A549 (cell line): ENCODE data around the gene ATP2A3. TPM values are rescaled to one million over a fixed set of nuclear protein-coding genes. Genes with fewer than 3 reads are reported as not detected.

Experiments used
- ATAC-seq, 2 experiments: fragments of 200-7000 bp in 1 of 2; fragments of >200 bp in 1 of 2; cut with Nextera tagmentation in 1 of 2; cut with Tn5 transposase in 1 of 2; 3 replicates each; pipeline versions ENCODE4 v1.8.0 to v1.9.1; 2018 to 2020; ENCODE audit warnings: mild to moderate bottlenecking in 1 of 2, moderate library complexity in 1 of 2
- CTCF ChIA-PET: fragments of 300-600 bp; sonication (Branson Sonifier 250); formaldehyde crosslinking; extraction: SDS; loops from one replicate; lab custom pipeline; 2021; ENCODE audit warnings: antibody characterized with exemption, inconsistent platforms; lab: Yijun Ruan, JAX
- POLR2A ChIA-PET: fragments of 350-600 bp; formaldehyde crosslinking; extraction: SDS; loops from one replicate; lab custom pipeline; 2021; ENCODE audit warnings: antibody characterized with exemption, inconsistent platforms; lab: Yijun Ruan, JAX
- DNase-seq, 2 experiments: peaks; one replicate each; pipeline versions ENCODE4 v3.0.0 to v3.0.0-alpha.2; 2011 to 2016; ENCODE audit warnings: low read depth in 1 of 2, low spot score in 1 of 2
- FAIRE-seq: peaks from 2 replicates; lab custom pipeline; 2011; peaks lifted over from hg19 to GRCh38; lab: Jason Lieb, UNC
- H3K27ac ChIP-seq, 2 experiments: fragments of >200 bp; sonication (Bioruptor Twin); formaldehyde crosslinking; 3 replicates each; pipeline ENCODE4 v1.5.1; 2016 to 2017
- H3K4me1 ChIP-seq: fragments of >200 bp; sonication (Bioruptor Twin); formaldehyde crosslinking; 3 replicates; pipeline ENCODE4 v1.6.1; 2016
- H3K4me2 ChIP-seq: fragments of >200 bp; sonication (Bioruptor Twin); formaldehyde crosslinking; 3 replicates; pipeline ENCODE4 v1.6.1; 2016
- H3K4me3 ChIP-seq: fragments of >200 bp; sonication (Bioruptor Twin); formaldehyde crosslinking; 3 replicates; pipeline ENCODE4 v1.5.1; 2016
- H3K9me3 ChIP-seq: fragments of >200 bp; sonication (Bioruptor Twin); formaldehyde crosslinking; 3 replicates; pipeline ENCODE4 v1.6.1; 2016
- BHLHE40 ChIP-seq: IDR thresholded peaks from 2 replicates; pipeline ENCODE4 v1.6.1; 2012; ENCODE audit warnings: low read depth, low read length, inconsistent platforms
- CBX8 ChIP-seq: fragments of 200-600 bp; sonication (generic); IDR thresholded peaks from 2 replicates; pipeline ENCODE4 v1.6.1; 2016
- CEBPB ChIP-seq, 2 experiments: fragments of >200 bp in 1 of 2; sonication (Bioruptor Twin) in 1 of 2; formaldehyde crosslinking in 1 of 2; IDR thresholded peaks; 2 replicates each; pipeline ENCODE4 v1.6.1; 2012 to 2016
- CHD2 ChIP-seq: fragments of 150-350 bp; IDR thresholded peaks from 2 replicates; pipeline ENCODE4 v1.6.1; 2014; ENCODE audit warnings: low read length; ENCODE audit not compliant: partially characterized antibody
- CHD4 ChIP-seq: fragments of 200-600 bp; sonication (generic); IDR thresholded peaks from 2 replicates; pipeline ENCODE4 v1.6.1; 2016; ENCODE audit warnings: antibody characterized with exemption, mild to moderate bottlenecking, borderline replicate concordance
- EHF ChIP-seq: fragments of 250-450 bp; sonication (Bioruptor Pico); IDR thresholded peaks from 2 replicates; pipeline ENCODE4 v1.5.0; 2020; ENCODE audit warnings: mild to moderate bottlenecking
- EHMT2 ChIP-seq: fragments of 200-600 bp; sonication (generic); IDR thresholded peaks from 2 replicates; pipeline ENCODE4 v1.6.1; 2016; ENCODE audit warnings: antibody characterized with exemption, low read depth, mild to moderate bottlenecking, moderate library complexity
- FOSB ChIP-seq: fragments of 250-450 bp; sonication (Bioruptor Pico); IDR thresholded peaks from 2 replicates; pipeline ENCODE4 v1.5.0; 2020; ENCODE audit warnings: mild to moderate bottlenecking, moderate library complexity
- FOSL2 ChIP-seq, 2 experiments: fragments of 450-650 bp in 1 of 2; fragments of >200 bp in 1 of 2; sonication (Bioruptor Twin) in 1 of 2; formaldehyde crosslinking; IDR thresholded peaks; 2 replicates each; pipeline versions ENCODE4 v1.5.0 to v1.6.1; 2016 to 2020; ENCODE audit warnings: mild to moderate bottlenecking in 1 of 2, moderate library complexity in 1 of 2
- FOXS1 ChIP-seq: fragments of 250-450 bp; sonication (Bioruptor Pico); IDR thresholded peaks from 2 replicates; pipeline ENCODE4 v1.5.0; 2020; ENCODE audit warnings: mild to moderate bottlenecking, moderate library complexity
- HEYL ChIP-seq: fragments of 250-450 bp; sonication (Bioruptor Pico); IDR thresholded peaks from 2 replicates; pipeline ENCODE4 v1.8.0; 2021; ENCODE audit warnings: mild to moderate bottlenecking, moderate library complexity
- HOXA7 ChIP-seq: fragments of 250-450 bp; sonication (Bioruptor Pico); IDR thresholded peaks from 2 replicates; pipeline ENCODE4 v1.5.0; 2020; ENCODE audit warnings: mild to moderate bottlenecking, moderate library complexity
- HOXB13 ChIP-seq: fragments of 250-450 bp; sonication (Bioruptor Pico); IDR thresholded peaks from 2 replicates; pipeline ENCODE4 v1.5.0; 2020; ENCODE audit warnings: low read depth, mild to moderate bottlenecking, moderate library complexity
- JUN ChIP-seq, 2 experiments: fragments of >200 bp; sonication (Bioruptor Twin); formaldehyde crosslinking; IDR thresholded peaks; 2 replicates in 1 of 2; 3 replicates in 1 of 2; pipeline ENCODE4 v1.6.1; 2016 to 2017
- JUNB ChIP-seq: fragments of >200 bp; sonication (Bioruptor Twin); formaldehyde crosslinking; IDR thresholded peaks from 2 replicates; pipeline ENCODE4 v1.6.1; 2016
- KDM5A ChIP-seq: fragments of 200-600 bp; sonication (generic); IDR thresholded peaks from 2 replicates; pipeline ENCODE4 v1.6.1; 2016; ENCODE audit warnings: antibody characterized with exemption, mild to moderate bottlenecking
- MAFK ChIP-seq: fragments of 450-650 bp; IDR thresholded peaks from 2 replicates; pipeline ENCODE4 v1.6.1; 2014; ENCODE audit not compliant: partially characterized antibody
- NFE2L2 ChIP-seq: fragments of 150-350 bp; conservative IDR thresholded peaks from 2 replicates; pipeline ENCODE4 v1.6.1; 2014; ENCODE audit warnings: low read length
- NR3C1 ChIP-seq: fragments of >200 bp; sonication (Bioruptor Twin); formaldehyde crosslinking; IDR thresholded peaks from 3 replicates; pipeline ENCODE4 v1.6.1; 2017
- PHF8 ChIP-seq: fragments of 200-600 bp; sonication (generic); IDR thresholded peaks from 2 replicates; pipeline ENCODE4 v1.6.1; 2016; ENCODE audit warnings: low read depth, mild to moderate bottlenecking, antibody characterized with exemption, moderate library complexity, borderline replicate concordance
- POLR2A ChIP-seq: IDR thresholded peaks from 2 replicates; pipeline ENCODE4 v1.6.1; 2012; ENCODE audit warnings: mild to moderate bottlenecking, low read length
- POLR2AphosphoS2 ChIP-seq: conservative IDR thresholded peaks from 2 replicates; pipeline ENCODE4 v1.6.1; 2012; ENCODE audit warnings: low read length, improper control_type of control experiment, inconsistent platforms
- RARB ChIP-seq: fragments of 250-450 bp; sonication (Bioruptor Pico); IDR thresholded peaks from 2 replicates; pipeline ENCODE4 v1.8.0; 2021; ENCODE audit warnings: mild to moderate bottlenecking, moderate library complexity
- RCOR1 ChIP-seq: fragments of 150-350 bp; IDR thresholded peaks from 2 replicates; pipeline ENCODE4 v1.6.1; 2014; ENCODE audit warnings: antibody characterized with exemption, low read length, low read depth
- ZSCAN20 ChIP-seq: fragments of 250-450 bp; sonication (Bioruptor Pico); IDR thresholded peaks from 2 replicates; pipeline ENCODE4 v1.8.0; 2022; ENCODE audit warnings: mild to moderate bottlenecking, moderate library complexity
- WGBS: methylation state at CpG from one replicate; pipeline ENCODE4 v1.1.6; 2017; ENCODE audit errors: missing lambda C conversion rate; 5-methylcytosine and 5-hydroxymethylcytosine counted together
- polyA plus RNA-seq, 4 experiments: library from polyadenylated mRNA; depleted of rRNA in 3 of 4; stranded (reverse); fragments of >200 nt; fragmentation: RNase III in 1 of 4; extraction: RNeasy Plus Mini Kit Qiagen cat#74134 plus additional on column Dnase treatment in 1 of 4; gene quantifications; 2 replicates in 3 of 4; 3 replicates in 1 of 4; pipeline ENCODE4 v1.2.3, GENCODE V29; 2011 to 2017
- TF ChIP-seq, protein P1 (sequence below): fragments of >200 bp; sonication (Bioruptor Twin); formaldehyde crosslinking; IDR thresholded peaks from 2 replicates; pipeline ENCODE4 v1.6.1; 2016
- TF ChIP-seq, protein P2 (sequence below): fragments of 150-350 bp; IDR thresholded peaks from 2 replicates; pipeline ENCODE4 v1.6.1; 2014; ENCODE audit warnings: low read depth, mild to moderate bottlenecking, low read length
- TF ChIP-seq, protein P3 (sequence below): fragments of 250-450 bp; sonication (Bioruptor Pico); IDR thresholded peaks from 2 replicates; pipeline ENCODE4 v1.5.0; 2021; ENCODE audit warnings: mild to moderate bottlenecking, moderate library complexity, borderline replicate concordance
- TF ChIP-seq, protein P4 (sequence below): fragments of 200-600 bp; sonication (generic); IDR thresholded peaks from 2 replicates; pipeline ENCODE4 v1.6.1; 2016; ENCODE audit warnings: antibody characterized with exemption, mild to moderate bottlenecking, moderate library complexity

The ATP2A3 gene
- polyA plus RNA-seq, 2 of the 4 experiments (the other 2 are of a cell fraction): 3.1 to 5.5 TPM

DNA sequence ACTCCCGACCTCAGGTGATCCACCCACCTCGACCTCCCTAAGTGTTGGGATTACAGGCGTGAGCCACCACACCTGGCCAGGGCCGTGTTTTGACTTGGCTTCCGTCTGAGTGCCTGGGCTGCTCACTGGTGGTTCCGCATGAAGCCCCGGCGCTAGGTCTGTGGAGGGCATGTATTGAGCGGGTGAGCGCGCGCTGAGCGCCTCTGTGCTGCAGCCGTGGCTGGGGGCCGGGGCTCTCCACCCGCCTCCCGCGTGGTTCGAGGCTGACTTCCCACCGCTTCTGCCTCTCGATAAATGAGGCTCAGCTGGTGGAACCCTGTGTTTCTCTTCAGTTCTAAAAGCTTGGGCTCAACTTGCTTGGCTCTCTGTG is 38.9 kb upstream of the ATP2A3 start (continued):
- TF ChIP-seq, protein P1, sequence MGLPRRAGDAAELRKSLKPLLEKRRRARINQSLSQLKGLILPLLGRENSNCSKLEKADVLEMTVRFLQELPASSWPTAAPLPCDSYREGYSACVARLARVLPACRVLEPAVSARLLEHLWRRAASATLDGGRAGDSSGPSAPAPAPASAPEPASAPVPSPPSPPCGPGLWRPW: no peak

DNA sequence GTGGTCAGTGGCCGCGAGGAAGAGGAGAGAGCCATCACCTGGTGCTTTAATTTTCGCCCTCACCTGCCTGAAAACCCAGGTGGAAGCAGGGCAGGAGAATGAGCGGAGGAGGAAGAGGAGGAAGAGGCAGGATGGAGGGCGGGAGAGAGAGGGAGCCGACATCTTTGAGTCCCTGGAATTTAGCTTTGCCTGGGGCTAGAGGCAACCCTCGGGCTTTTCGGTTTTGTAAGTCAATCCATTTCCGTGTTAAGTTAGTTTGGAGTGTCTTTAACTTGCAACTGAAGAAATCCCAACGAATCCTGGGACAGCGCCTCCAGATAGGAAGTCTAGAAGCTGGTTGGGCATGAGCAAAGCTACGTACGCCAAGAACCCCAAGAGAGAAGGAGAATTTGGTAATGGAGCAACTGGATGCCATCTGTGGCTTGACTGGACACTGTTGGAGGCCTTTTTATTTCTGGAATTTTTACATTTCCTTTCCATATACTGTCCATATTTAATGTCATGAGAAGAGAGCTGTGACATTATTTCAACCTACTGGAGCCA is 36.9 kb upstream of the ATP2A3 start:
- no peak overlapping the region for H3K4me2 ChIP-seq
- TF ChIP-seq FOXS1 (CRISPR knock-in tag) (no peak), RCOR1 (no peak), CEBPB (IDR thresholded peaks at IDR 0.05) (no peak), MAFK (no peak), PHF8 (no peak), CHD4 (no peak), HEYL (no peak), JUNB (no peak), EHMT2 (no peak), NFE2L2 (no peak), POLR2AphosphoS2 (no peak), HOXB13 (CRISPR knock-in tag) (no peak), BHLHE40 (no peak)
- TF ChIP-seq, protein P2, sequence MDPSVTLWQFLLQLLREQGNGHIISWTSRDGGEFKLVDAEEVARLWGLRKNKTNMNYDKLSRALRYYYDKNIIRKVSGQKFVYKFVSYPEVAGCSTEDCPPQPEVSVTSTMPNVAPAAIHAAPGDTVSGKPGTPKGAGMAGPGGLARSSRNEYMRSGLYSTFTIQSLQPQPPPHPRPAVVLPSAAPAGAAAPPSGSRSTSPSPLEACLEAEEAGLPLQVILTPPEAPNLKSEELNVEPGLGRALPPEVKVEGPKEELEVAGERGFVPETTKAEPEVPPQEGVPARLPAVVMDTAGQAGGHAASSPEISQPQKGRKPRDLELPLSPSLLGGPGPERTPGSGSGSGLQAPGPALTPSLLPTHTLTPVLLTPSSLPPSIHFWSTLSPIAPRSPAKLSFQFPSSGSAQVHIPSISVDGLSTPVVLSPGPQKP: no peak
- FAIRE-seq: no peak
- no peak for ATAC-seq
- H3K4me1 ChIP-seq: peaks cover 23% of the 10 kb centered on the region
- H3K9me3 ChIP-seq: peaks cover 5% of the 10 kb centered on the region; the same call in 2 of the 3 replicates
- H3K27ac ChIP-seq: peak overlapping the region in 1 of 2 experiments; percentile 81; a peak in 3 of 6 replicates
- 88% methylated on average over 13 of the region's 13 CpGs for WGBS
- ChIA-PET CTCF (interaction anchor here (0.5 to 11.9 kb wide), 5 partner anchors 8 to 420 kb away, joined by 3 to 166 read pairs (median 4); partner anchors contain the start of gene P2RX1), POLR2A (no interaction called here)
- no peak for DNase-seq
- no peak overlapping the region for H3K4me3 ChIP-seq

DNA sequence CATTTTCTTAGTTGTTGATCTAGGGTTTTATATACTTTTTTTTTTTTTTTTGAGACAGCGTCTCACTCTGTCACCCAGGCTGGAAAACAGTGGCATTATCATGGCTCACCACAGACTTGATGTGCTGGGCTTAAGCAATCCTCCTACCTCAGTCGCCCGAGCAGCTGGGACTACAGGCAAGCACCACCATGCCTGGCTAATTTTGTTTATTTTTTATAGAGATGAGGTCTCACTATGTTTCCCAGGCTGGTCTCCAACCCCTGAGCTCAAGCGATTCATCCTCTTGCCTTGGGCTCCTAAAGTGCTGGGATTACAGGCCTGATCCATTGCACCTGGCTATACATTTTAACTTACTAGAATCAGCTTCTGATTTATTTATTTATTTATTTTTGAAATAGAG is 34.2 kb upstream of the ATP2A3 start:
- Histone ChIP-seq H3K27ac (no peak overlapping the region), H3K4me3 (no peak overlapping the region), H3K9me3 (peaks cover 23% of the 10 kb centered on the region; the same call in 2 of the 3 replicates), H3K4me1 (peaks cover 16% of the 10 kb centered on the region), H3K4me2 (no peak overlapping the region)
- FAIRE-seq (no peak), DNase-seq (no peak), ATAC-seq (no peak)
- CTCF ChIA-PET: interaction anchor here (0.7 to 11.9 kb wide), 7 partner anchors 11 to 217 kb away, joined by 3 to 166 read pairs (median 3); partner anchors contain the start of gene P2RX1
- WGBS: 86% methylated on average over 4 of the region's 4 CpGs
- POLR2A ChIA-PET: no interaction called here
- TF ChIP-seq, protein P3, sequence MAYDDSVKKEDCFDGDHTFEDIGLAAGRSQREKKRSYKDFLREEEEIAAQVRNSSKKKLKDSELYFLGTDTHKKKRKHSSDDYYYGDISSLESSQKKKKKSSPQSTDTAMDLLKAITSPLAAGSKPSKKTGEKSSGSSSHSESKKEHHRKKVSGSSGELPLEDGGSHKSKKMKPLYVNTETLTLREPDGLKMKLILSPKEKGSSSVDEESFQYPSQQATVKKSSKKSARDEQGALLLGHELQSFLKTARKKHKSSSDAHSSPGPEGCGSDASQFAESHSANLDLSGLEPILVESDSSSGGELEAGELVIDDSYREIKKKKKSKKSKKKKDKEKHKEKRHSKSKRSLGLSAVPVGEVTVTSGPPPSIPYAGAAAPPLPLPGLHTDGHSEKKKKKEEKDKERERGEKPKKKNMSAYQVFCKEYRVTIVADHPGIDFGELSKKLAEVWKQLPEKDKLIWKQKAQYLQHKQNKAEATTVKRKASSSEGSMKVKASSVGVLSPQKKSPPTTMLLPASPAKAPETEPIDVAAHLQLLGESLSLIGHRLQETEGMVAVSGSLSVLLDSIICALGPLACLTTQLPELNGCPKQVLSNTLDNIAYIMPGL (CRISPR knock-in tag): no peak
- TF ChIP-seq, protein P2: no peak
- TF ChIP-seq JUNB (no peak), RARB (CRISPR knock-in tag) (no peak), NFE2L2 (no peak), HOXA7 (CRISPR knock-in tag) (no peak), CBX8 (no peak), POLR2A (no peak), CHD2 (no peak), BHLHE40 (no peak), KDM5A (no peak), FOSL2 (IDR thresholded peaks at IDR 0.05) (no peak), FOSL2 (CRISPR knock-in tag; IDR thresholded peaks at IDR 0.05) (no peak), NR3C1 (no peak), EHF (CRISPR knock-in tag) (no peak), JUN (IDR thresholded peaks at IDR 0.05) (no peak), FOSB (no peak), ZSCAN20 (CRISPR knock-in tag) (no peak)
- TF ChIP-seq, protein P4, sequence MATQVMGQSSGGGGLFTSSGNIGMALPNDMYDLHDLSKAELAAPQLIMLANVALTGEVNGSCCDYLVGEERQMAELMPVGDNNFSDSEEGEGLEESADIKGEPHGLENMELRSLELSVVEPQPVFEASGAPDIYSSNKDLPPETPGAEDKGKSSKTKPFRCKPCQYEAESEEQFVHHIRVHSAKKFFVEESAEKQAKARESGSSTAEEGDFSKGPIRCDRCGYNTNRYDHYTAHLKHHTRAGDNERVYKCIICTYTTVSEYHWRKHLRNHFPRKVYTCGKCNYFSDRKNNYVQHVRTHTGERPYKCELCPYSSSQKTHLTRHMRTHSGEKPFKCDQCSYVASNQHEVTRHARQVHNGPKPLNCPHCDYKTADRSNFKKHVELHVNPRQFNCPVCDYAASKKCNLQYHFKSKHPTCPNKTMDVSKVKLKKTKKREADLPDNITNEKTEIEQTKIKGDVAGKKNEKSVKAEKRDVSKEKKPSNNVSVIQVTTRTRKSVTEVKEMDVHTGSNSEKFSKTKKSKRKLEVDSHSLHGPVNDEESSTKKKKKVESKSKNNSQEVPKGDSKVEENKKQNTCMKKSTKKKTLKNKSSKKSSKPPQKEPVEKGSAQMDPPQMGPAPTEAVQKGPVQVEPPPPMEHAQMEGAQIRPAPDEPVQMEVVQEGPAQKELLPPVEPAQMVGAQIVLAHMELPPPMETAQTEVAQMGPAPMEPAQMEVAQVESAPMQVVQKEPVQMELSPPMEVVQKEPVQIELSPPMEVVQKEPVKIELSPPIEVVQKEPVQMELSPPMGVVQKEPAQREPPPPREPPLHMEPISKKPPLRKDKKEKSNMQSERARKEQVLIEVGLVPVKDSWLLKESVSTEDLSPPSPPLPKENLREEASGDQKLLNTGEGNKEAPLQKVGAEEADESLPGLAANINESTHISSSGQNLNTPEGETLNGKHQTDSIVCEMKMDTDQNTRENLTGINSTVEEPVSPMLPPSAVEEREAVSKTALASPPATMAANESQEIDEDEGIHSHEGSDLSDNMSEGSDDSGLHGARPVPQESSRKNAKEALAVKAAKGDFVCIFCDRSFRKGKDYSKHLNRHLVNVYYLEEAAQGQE: no peak
